Activated CD4-positive, alpha-beta memory T cell treated with anti-CD3 and anti-CD28 coated beads, Interleukin-2, amount 10 ng/mL, durations not matched to agents 7 days and 5 days (primary cell): ENCODE data around the gene IL6ST. TPM values are rescaled to one million over a fixed set of nuclear protein-coding genes. Genes with fewer than 3 reads are reported as not detected.
"Not testable (repeated sequence)": the region's sequence is repeated elsewhere in the genome, so short reads cannot be mapped to it uniquely, and the experiment has no call there.

Experiments used
- CTCF ChIA-PET: fragments of 350-600 bp; sonication (Branson Sonifier 250); formaldehyde crosslinking; loops from one replicate; lab custom pipeline; 2021; ENCODE audit warnings: antibody characterized with exemption, inconsistent platforms; lab: Charles Lee
- POLR2A ChIA-PET: fragments of 350-600 bp; sonication (Branson Sonifier 250); formaldehyde crosslinking; loops from one replicate; lab custom pipeline; 2021; ENCODE audit warnings: antibody characterized with exemption; lab: Charles Lee
- DNase-seq: peaks from one replicate; pipeline ENCODE4 v3.0.0-alpha.2; 2020
- H3K27ac Mint-ChIP-seq: one replicate; pipeline ENCODE4 v1.8.0; 2021; ENCODE audit warnings: mild to moderate bottlenecking, mixed read lengths
- H3K27me3 Mint-ChIP-seq: one replicate; pipeline ENCODE4 v1.8.0; 2021; ENCODE audit warnings: mixed read lengths
- H3K36me3 Mint-ChIP-seq: one replicate; pipeline ENCODE4 v1.8.0; 2021; ENCODE audit warnings: low read depth, mixed read lengths
- H3K4me1 Mint-ChIP-seq: one replicate; pipeline ENCODE4 v1.8.0; 2021; ENCODE audit warnings: mixed read lengths
- H3K4me3 Mint-ChIP-seq: one replicate; pipeline ENCODE4 v1.8.0; 2021; ENCODE audit warnings: mild to moderate bottlenecking, mixed read lengths
- H3K9me3 Mint-ChIP-seq: one replicate; pipeline ENCODE4 v1.8.0; 2021; ENCODE audit warnings: mixed read lengths
- total RNA-seq, 2 experiments: library from RNA; stranded (reverse); gene quantifications; one replicate each; pipeline ENCODE4 v1.2.3, GENCODE V29; 2021

Gene IL6ST
- 10 to 100 TPM; 51.0 to 53.4 TPM for total RNA-seq

DNA sequence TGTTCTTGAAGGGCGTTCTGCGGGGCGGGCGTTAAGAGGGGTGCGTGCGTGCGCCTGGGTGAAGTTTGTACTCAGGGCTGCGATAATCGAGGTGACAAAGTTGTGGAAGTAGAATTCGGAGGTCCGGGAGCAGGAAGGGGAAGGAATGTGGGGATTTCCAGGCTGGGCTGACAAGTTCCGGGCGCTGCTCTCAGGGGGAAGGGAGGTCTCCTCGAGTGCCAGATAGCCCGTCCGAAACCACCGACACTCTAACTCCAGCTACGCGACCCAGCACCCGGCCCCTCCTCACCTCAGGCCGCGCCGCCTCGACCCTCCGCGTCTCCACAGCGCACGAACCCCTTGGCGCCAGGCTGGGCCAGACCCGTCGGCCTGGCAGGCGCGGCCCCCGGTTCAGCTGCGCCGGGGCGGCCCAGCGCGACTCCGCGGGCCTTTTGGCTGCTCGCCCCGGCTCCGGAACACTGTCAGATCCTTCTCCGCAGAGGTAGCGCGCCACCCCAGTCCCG is at the start of gene IL6ST:
Gene IL6ST (minus strand): TSS at position 469 of the 503 bp plus-strand sequence. CDS start 18,685 bp downstream, outside the sequence.
- Mint-ChIP-seq H3K36me3 (peaks cover 37% of the 10 kb centered on the region), H3K4me1 (peaks cover 65% of the 10 kb centered on the region), H3K27me3 (no peaks in the 10 kb centered on the region), H3K4me3 (peak within 1 kb of the TSS; percentile 97), H3K27ac (peak within 1 kb of the TSS; percentile 94), H3K9me3 (peaks cover 3% of the 10 kb centered on the region)
- peak; percentile 53 for DNase-seq
- POLR2A ChIA-PET: interaction anchor here (0.7 to 4.0 kb wide), 34 partner anchors 8 to 484 kb away, joined by 3 to 46 read pairs (median 4); no protein-coding TSS in a partner anchor
- CTCF ChIA-PET: interaction anchor here (0.6 to 2.3 kb wide), 9 partner anchors 12 to 206 kb away, joined by 3 to 9 read pairs (median 4); no protein-coding TSS in a partner anchor

DNA sequence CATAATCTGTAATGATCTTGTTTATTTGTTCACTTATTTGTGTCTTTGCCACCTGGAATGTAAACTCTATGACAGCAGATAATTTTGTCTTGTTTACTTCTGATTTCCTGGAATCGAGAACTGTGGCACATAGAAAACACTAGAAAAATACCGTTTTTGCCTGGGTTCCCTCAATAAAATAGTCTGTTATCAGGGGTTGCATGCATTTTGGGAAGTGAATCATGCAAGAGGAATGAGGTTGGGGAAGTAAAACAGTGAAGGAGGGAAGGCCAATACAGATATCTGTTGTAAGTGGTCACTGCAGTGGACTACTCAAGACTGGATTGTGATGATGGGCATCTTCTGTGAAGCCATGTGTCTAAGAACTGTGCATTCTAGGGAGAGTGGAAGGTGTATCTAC is 45.2 kb upstream of the IL6ST start:
- POLR2A ChIA-PET: no interaction called here
- Mint-ChIP-seq H3K36me3 (no peaks in the 10 kb centered on the region), H3K9me3 (peaks cover 3% of the 10 kb centered on the region), H3K27me3 (peaks cover 22% of the 10 kb centered on the region), H3K4me3 (no peak overlapping the region), H3K4me1 (peaks cover 8% of the 10 kb centered on the region), H3K27ac (no peak overlapping the region)
- CTCF ChIA-PET: no interaction called here
- no peak for DNase-seq

DNA sequence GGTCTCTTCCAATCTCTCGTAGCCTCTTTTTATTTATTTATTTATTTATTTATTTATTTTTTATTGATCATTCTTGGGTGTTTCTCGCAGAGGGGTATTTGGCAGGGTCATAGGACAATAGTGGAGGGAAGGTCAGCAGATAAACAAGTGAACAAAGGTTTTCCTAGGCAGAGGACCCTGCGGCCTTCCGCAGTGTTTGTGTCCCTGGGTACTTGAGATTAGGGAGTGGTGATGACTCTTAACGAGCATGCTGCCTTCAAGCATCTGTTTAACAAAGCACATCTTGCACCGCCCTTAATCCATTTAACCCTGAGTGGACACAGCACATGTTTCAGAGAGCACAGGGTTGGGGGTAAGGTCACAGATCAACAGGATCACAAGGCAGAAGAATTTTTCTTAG is 43.4 kb upstream of the IL6ST start:
- H3K36me3 Mint-ChIP-seq, DNase-seq, H3K4me1 Mint-ChIP-seq, CTCF ChIA-PET, H3K9me3 Mint-ChIP-seq, H3K27ac Mint-ChIP-seq, H3K4me3 Mint-ChIP-seq: not testable (repeated sequence)
- H3K27me3 Mint-ChIP-seq: peaks cover 22% of the 10 kb centered on the region
- POLR2A ChIA-PET: interaction anchor here (1.5 kb wide), 1 partner anchor 20 kb away, joined by 4 read pairs; no protein-coding TSS in a partner anchor

DNA sequence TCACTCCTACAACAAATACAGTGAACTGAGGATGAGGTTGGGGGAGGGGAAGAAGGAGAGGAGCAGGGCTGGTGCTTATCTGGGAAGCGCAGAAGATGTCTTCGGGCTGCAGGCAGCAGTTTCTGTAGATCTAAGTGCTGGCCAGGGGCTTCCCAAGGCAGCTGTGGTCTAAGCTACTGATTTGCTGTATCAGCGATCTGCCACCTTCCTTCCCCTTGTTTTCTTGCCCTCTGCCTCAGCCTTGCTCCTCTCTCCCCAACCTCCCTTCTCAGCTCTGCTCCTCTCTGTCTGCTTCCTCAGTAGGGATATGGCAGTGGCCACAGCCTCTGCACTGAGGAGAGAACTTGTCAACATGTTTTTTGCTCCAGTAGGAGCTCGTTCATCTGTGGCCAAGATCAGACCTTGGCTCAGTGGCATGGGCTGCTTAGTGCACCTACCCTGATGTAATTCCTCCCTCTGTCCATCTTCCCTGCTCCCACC is 42.8 kb upstream of the IL6ST start:
- ChIA-PET POLR2A (interaction anchor here (1.5 kb wide), 1 partner anchor 21 kb away, joined by 4 read pairs; no protein-coding TSS in a partner anchor), CTCF (interaction anchor here (1.1 kb wide), 1 partner anchor 16 kb away, joined by 3 read pairs; no protein-coding TSS in a partner anchor)
- Mint-ChIP-seq H3K27me3 (peaks cover 15% of the 10 kb centered on the region), H3K9me3 (peaks cover 3% of the 10 kb centered on the region), H3K36me3 (no peaks in the 10 kb centered on the region), H3K4me1 (peaks cover 8% of the 10 kb centered on the region), H3K27ac (no peak overlapping the region), H3K4me3 (no peak overlapping the region)
- no peak for DNase-seq

DNA sequence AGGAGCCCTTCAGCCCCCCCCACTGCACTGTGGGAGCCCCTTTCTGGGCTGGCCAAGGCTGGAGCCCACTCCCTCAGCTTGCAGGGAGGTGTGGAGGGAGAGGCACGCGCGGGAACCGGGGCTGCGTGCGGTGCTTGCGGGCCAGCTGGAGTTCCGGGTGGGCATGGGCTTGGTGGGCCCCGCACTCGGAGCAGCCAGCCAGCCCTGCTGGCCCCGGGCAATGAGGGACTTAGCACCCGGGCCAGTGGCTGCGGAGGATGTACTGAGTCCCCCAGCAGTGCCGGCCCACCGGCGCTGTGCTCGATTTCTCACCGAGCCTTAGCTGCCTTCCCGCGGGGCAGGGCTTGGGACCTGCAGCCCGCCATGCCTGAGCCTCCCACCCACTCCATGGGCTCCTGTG is 40.6 kb upstream of the IL6ST start:
- H3K36me3 Mint-ChIP-seq, H3K4me1 Mint-ChIP-seq, H3K4me3 Mint-ChIP-seq, DNase-seq, CTCF ChIA-PET, H3K9me3 Mint-ChIP-seq, H3K27ac Mint-ChIP-seq, POLR2A ChIA-PET: not testable (repeated sequence)
- peaks cover 16% of the 10 kb centered on the region for H3K27me3 Mint-ChIP-seq

DNA sequence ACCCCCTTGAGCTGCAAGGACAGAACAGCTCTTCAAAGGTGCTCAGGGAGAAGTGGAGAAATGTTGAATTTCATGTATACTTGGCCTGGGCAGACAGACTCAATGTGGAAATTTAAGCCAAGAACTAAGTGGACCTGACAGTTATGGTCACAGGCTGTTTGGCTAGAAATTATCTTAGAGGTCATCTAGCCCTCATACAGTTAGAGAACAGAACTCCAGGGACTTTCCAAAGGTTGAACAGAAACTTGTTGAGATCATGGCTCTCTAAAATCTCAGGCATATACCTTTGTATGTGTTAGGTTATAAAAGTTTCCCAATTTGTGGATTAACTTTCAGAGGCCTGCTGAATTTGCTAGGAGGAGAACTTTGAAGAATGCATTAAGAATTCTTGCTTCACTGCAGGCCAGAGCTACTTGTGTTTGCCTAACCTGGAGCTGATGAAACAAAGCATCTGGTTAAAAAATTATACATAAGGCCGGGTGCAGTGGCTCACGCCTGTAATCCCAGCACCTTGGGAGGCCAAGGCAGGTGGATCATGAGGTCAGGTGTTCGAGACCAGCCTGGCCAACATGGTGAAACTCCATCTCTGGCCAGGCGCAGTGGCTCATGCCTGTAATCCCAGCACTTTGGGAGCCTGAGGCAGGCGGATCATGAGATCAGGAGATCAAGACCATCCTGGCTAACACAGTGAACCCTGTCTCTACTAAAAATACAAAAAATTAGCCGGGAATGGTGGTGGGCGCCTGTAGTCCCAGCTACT is 35.3 kb upstream of the IL6ST start:
- H3K9me3 Mint-ChIP-seq, DNase-seq, POLR2A ChIA-PET, H3K36me3 Mint-ChIP-seq, H3K4me1 Mint-ChIP-seq, H3K4me3 Mint-ChIP-seq, CTCF ChIA-PET, H3K27ac Mint-ChIP-seq: not testable (repeated sequence)
- peaks cover 22% of the 10 kb centered on the region for H3K27me3 Mint-ChIP-seq

DNA sequence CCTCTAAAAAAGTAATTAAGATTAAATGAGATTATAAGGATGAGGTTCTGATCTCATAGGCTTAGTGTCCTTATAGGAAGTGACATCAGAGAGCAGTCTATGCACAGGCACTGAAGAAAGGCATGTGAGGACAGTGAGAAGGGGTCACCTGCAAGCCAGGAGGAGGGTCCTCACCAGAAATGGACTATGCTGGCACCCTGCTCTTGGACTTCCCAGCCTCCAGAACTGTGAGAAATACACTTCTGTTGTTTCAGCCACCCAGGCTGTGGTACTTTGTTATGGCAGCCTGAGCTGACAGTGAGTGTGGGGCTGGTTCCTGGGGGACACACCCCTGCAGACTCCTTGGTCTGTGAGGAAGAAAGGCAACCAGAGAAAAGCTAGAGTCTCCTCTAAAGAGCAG is 34.7 kb upstream of the IL6ST start:
- ChIA-PET CTCF (no interaction called here), POLR2A (no interaction called here)
- Mint-ChIP-seq H3K9me3 (no peaks in the 10 kb centered on the region), H3K27ac (no peak overlapping the region), H3K4me1 (peaks cover 11% of the 10 kb centered on the region), H3K4me3 (no peak overlapping the region), H3K27me3 (peaks cover 27% of the 10 kb centered on the region), H3K36me3 (no peaks in the 10 kb centered on the region)
- DNase-seq: no peak

DNA sequence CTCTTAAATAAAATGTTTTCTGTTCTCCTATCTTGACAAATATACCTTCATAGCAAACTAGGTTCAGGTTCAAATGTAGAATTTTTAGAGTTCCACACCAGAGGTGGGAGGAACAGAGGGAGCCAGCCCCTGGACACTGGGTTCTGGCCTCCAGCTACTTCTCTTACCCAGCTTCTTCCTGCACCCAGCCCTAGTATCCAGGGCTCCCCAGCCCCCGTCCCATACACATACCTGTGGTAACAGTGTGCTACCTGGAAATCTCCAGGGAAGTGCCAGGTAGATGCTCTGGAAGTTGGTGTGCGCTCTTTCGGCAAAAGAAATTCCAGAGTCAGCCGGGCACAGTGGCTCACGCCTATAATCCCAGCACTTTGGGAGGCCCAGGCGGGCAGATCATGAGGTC is 33.9 kb upstream of the IL6ST start:
- H3K9me3 Mint-ChIP-seq: no peaks in the 10 kb centered on the region

DNA sequence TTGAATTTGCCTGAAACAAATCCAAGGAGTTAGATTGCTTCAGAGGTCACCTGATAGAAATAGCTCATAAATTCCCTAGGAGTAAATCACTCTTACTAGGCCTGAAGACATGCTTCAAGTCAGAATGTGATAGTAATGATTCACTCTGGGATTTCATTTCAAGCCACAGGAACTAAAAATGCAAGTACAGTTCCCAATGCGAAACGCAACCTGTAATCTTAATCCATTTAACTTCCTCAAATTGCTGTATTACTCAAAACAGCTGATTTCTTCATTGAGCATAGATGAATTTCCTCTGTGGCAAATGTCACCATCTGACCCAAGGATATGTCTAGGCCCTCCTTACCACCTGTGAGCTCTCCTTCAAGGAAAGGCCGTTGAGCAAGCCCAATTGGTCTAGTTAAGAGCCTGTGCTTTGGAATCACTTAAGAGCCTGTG is 32.1 kb upstream of the IL6ST start:
- Mint-ChIP-seq H3K36me3 (no peaks in the 10 kb centered on the region), H3K27ac (no peak overlapping the region), H3K9me3 (no peaks in the 10 kb centered on the region), H3K4me3 (no peak overlapping the region), H3K27me3 (peaks cover 39% of the 10 kb centered on the region), H3K4me1 (peaks cover 11% of the 10 kb centered on the region)
- ChIA-PET CTCF (no interaction called here), POLR2A (interaction anchor here (1.0 kb wide), 1 partner anchor 14 kb away, joined by 5 read pairs; no protein-coding TSS in a partner anchor)
- no peak for DNase-seq

More for the DNA sequence above, 33.9 kb upstream of the IL6ST start:
- no peak overlapping the region for H3K4me3 Mint-ChIP-seq
- H3K36me3 Mint-ChIP-seq: no peaks in the 10 kb centered on the region
- no peak overlapping the region for H3K27ac Mint-ChIP-seq
- POLR2A ChIA-PET: no interaction called here
- no peak for DNase-seq
- peaks cover 28% of the 10 kb centered on the region for H3K27me3 Mint-ChIP-seq
- peaks cover 11% of the 10 kb centered on the region for H3K4me1 Mint-ChIP-seq
- CTCF ChIA-PET: no interaction called here

DNA sequence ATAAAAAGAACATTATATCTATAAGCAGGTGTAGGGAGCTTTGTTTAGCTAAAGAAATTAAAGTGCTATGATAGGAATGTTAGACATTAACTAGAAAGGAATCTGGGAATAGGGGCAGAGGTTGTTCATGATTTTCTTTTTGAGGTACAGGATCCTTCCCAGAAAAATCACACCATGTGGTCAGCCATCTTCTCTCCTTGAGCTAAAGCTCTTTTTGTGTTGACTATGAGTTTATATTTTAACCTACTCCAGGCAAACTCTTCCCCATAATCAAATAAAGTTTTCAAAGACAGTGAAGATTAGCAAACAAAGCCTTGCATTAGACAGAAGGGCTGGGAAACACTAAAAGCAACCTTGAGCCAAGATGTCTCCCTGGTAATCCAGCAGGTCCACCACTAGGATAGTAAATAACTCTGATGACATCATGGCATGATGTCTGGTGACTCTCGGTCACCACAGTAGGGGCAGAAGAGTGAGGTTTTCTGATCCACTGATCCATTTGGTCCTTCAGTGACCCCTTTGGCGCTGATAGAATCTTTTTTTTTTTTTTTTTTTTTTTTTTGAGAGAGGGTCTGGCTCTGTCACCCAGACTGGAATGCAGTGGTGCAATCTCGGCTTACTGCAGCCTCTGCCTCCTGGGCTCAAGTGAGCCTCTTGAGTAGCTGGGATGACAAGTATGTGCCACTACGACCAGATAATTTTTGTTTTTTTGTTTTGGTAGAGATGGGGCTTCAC is 30.6 kb upstream of the IL6ST start:
- no peak overlapping the region for H3K27ac Mint-ChIP-seq
- peaks cover 14% of the 10 kb centered on the region for H3K4me1 Mint-ChIP-seq
- ChIA-PET POLR2A (no interaction called here), CTCF (no interaction called here)
- H3K4me3 Mint-ChIP-seq: no peak overlapping the region
- H3K27me3 Mint-ChIP-seq: peaks cover 31% of the 10 kb centered on the region
- H3K9me3 Mint-ChIP-seq: no peaks in the 10 kb centered on the region
- no peak for DNase-seq
- no peaks in the 10 kb centered on the region for H3K36me3 Mint-ChIP-seq

DNA sequence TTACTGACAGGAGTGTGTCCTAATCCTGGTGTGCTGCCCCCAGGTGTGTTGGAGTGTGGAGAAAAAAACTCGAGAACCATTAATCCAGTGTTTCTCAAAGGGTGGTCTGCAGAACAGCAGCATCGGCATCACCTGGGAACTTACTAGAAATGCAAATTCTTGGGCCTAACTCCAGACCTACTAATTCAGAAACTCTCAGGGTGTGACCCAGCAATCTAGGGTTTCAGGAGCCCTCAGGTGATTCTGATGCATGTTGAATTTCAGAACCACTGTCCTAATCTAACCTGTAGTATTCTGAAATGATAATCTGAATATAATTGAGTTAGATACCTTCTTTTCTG is 30.0 kb upstream of the IL6ST start:
- Mint-ChIP-seq H3K9me3 (no peaks in the 10 kb centered on the region), H3K27ac (no peak overlapping the region), H3K4me3 (no peak overlapping the region), H3K27me3 (peaks cover 29% of the 10 kb centered on the region), H3K4me1 (peaks cover 15% of the 10 kb centered on the region), H3K36me3 (no peaks in the 10 kb centered on the region)
- ChIA-PET CTCF (no interaction called here), POLR2A (no interaction called here)
- DNase-seq: no peak

DNA sequence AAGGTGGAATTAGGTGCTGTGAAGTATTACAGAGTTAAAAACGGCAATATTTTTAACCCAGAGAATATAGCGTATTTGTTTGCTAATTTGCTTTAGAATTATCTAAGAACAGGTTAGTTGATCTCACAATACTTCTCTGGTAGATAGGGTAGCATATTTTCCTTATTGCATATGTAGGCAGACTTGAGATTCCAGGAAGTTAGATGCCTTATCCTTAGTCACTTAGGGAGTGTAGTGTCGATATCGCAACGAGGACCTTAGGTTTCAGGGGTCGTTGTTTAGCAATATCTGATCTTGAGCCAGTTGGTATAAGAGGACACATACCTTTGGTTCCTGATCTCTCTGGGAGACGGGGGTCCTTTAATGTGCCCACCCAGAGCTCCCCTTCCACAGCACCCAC is 28.5 kb upstream of the IL6ST start:
- DNase-seq: no peak
- no peaks in the 10 kb centered on the region for H3K9me3 Mint-ChIP-seq
- peaks cover 25% of the 10 kb centered on the region for H3K27me3 Mint-ChIP-seq
- POLR2A ChIA-PET: interaction anchor here (1.4 to 3.2 kb wide), 2 partner anchors 11 to 27 kb away, joined by 4 to 9 read pairs; no protein-coding TSS in a partner anchor
- CTCF ChIA-PET: interaction anchor here (0.9 kb wide), 1 partner anchor 87 kb away, joined by 4 read pairs; no protein-coding TSS in a partner anchor
- no peak overlapping the region for H3K27ac Mint-ChIP-seq
- peaks cover 24% of the 10 kb centered on the region for H3K4me1 Mint-ChIP-seq
- no peak overlapping the region for H3K4me3 Mint-ChIP-seq
- no peaks in the 10 kb centered on the region for H3K36me3 Mint-ChIP-seq
